Measurements from ENCODE around the gene ZNF791. TPM values are rescaled to one million over a fixed set of nuclear protein-coding genes. Genes with fewer than 3 reads are reported as not detected.
"Not testable (repeated sequence)": the region's sequence is repeated elsewhere in the genome, so short reads cannot be mapped to it uniquely, and the experiment has no call there.

Gene ZNF791
- total RNA-seq, 2 donors from 2014 or later = 26.0 to 32.4 TPM

DNA sequence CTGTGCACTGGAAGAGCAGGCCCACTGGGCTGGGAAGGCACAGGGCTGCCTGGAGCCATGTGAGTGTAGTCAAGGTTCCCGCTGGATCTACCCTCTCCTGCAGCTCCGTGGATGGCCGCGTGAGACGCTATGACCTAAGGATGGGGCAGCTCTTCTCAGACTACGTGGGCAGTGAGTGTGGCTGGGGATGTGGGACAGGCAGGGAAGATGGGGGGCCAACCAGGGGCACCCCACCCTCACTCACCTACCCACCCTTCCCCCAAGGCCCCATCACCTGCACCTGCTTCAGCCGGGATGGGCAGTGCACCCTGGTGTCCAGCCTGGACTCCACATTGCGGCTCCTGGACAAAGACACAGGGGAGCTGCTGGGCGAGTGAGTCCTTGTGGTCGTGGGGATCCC is 62.0 kb downstream of the ZNF791 start:
- H3K36me3 ChIP-seq = peaks cover 36% of the 10 kb centered on the region
- no peak overlapping the region for H3K27ac ChIP-seq
- H3K4me1 ChIP-seq (ENCODE audit: control insufficient read depth in 1 of 2, low read depth in 2 of 2) = peaks cover 18 to 25% of the 10 kb centered on the region in 2 donors
- ATAC-seq (ENCODE audit: insufficient number of reproducible peaks, low FRiP score, low read depth) = no peak
- DNase-seq (ENCODE audit: low spot score) = no peak
- no peaks in the 10 kb centered on the region for H3K27me3 ChIP-seq (replicated peaks; ENCODE audit: insufficient read depth)
- TF ChIP-seq, protein P1, sequence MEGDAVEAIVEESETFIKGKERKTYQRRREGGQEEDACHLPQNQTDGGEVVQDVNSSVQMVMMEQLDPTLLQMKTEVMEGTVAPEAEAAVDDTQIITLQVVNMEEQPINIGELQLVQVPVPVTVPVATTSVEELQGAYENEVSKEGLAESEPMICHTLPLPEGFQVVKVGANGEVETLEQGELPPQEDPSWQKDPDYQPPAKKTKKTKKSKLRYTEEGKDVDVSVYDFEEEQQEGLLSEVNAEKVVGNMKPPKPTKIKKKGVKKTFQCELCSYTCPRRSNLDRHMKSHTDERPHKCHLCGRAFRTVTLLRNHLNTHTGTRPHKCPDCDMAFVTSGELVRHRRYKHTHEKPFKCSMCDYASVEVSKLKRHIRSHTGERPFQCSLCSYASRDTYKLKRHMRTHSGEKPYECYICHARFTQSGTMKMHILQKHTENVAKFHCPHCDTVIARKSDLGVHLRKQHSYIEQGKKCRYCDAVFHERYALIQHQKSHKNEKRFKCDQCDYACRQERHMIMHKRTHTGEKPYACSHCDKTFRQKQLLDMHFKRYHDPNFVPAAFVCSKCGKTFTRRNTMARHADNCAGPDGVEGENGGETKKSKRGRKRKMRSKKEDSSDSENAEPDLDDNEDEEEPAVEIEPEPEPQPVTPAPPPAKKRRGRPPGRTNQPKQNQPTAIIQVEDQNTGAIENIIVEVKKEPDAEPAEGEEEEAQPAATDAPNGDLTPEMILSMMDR (IDR thresholded peaks at IDR 0.05) = no peak
- H3K4me3 ChIP-seq = no peak overlapping the region
- no peaks in the 10 kb centered on the region for H3K9me3 ChIP-seq

GRCh38 chr19:12675399-12675798 is 64.7 kb downstream of the ZNF791 start:
- Histone ChIP-seq H3K36me3 (peaks cover 57% of the 10 kb centered on the region), H3K4me3 (no peak overlapping the region), H3K27ac (no peak overlapping the region), H3K27me3 (replicated peaks; ENCODE audit: insufficient read depth) (no peaks in the 10 kb centered on the region), H3K4me1 (ENCODE audit: control insufficient read depth in 1 of 2, low read depth in 2 of 2) (peaks cover 5 to 14% of the 10 kb centered on the region in 2 donors), H3K9me3 (no peaks in the 10 kb centered on the region)
- TF ChIP-seq, protein P1 (IDR thresholded peaks at IDR 0.05) = no peak
- no peak for DNase-seq (ENCODE audit: low spot score)
- no peak for ATAC-seq (ENCODE audit: insufficient number of reproducible peaks, low FRiP score, low read depth)

DNA sequence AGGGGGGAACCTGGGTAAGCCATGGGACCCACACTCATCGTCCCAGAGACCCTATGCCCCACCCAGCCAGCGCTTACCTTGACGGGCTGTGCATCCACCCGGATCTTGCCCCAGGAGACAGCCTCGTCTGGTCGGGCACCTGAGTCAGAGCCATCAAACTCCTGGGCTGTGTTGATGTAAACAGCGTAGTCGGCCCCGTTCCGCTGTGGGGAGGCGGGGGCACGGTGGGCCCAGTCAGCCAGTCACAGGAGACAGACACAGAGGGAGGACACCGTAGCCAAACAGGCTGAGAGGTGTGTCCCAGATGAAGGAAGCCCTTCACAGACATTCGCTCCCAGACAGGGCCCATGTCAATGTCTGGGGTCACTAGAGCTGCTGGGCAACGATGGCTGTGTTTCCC is 65.2 kb downstream of the ZNF791 start:
- TF ChIP-seq, protein P1 (IDR thresholded peaks at IDR 0.05) = no peak
- no peak for DNase-seq (ENCODE audit: low spot score)
- H3K27ac ChIP-seq = no peak overlapping the region
- H3K4me3 ChIP-seq = no peak overlapping the region
- H3K4me1 ChIP-seq (ENCODE audit: control insufficient read depth in 1 of 2, low read depth in 2 of 2) = peaks cover 0 to 14% of the 10 kb centered on the region in 2 donors
- peaks cover 57% of the 10 kb centered on the region for H3K36me3 ChIP-seq
- no peak for ATAC-seq (ENCODE audit: insufficient number of reproducible peaks, low FRiP score, low read depth)
- no peaks in the 10 kb centered on the region for H3K9me3 ChIP-seq
- no peaks in the 10 kb centered on the region for H3K27me3 ChIP-seq (replicated peaks; ENCODE audit: insufficient read depth)

- ATAC-seq (ENCODE audit: insufficient number of reproducible peaks, low FRiP score, low read depth) (no peak), DNase-seq (ENCODE audit: low spot score) (no peak)
- Histone ChIP-seq H3K9me3 (no peaks in the 10 kb centered on the region), H3K27ac (no peak overlapping the region), H3K4me1 (ENCODE audit: control insufficient read depth in 1 of 2, low read depth in 2 of 2) (peaks cover 0 to 12% of the 10 kb centered on the region in 2 donors), H3K36me3 (peaks cover 57% of the 10 kb centered on the region), H3K27me3 (replicated peaks; ENCODE audit: insufficient read depth) (no peaks in the 10 kb centered on the region), H3K4me3 (no peak overlapping the region)
- TF ChIP-seq, protein P1 (IDR thresholded peaks at IDR 0.05) = peak; percentile 92
Observed at GRCh38 chr19:12676384-12676792, 65.7 kb downstream of the ZNF791 start.

DNA sequence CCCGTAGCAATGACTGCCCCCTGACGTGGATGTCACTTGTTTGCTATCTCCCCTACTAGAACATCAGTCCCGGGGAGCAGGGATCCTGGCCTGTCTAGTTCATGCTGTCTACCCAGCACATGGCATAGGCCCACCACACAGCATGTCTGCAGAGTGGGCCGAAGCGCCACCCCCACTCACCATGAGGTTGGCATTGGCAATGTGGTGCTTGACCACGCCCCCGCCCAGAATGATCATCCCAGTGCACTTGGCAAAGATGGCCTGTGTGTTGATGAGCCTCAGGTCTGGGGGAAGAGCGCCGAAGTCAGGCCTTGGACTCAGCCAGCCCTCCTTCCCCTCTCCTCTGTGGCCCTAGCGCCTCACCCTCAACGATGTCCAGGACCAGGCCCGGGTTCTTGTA is 66.2 kb downstream of the ZNF791 start:
- H3K4me1 ChIP-seq (ENCODE audit: control insufficient read depth in 1 of 2, low read depth in 2 of 2) = peaks cover 0 to 12% of the 10 kb centered on the region in 2 donors
- H3K27me3 ChIP-seq (replicated peaks; ENCODE audit: insufficient read depth) = no peaks in the 10 kb centered on the region
- H3K4me3 ChIP-seq = no peak overlapping the region
- ATAC-seq (ENCODE audit: insufficient number of reproducible peaks, low FRiP score, low read depth) (no peak), DNase-seq (ENCODE audit: low spot score) (no peak)
- TF ChIP-seq, protein P1 (IDR thresholded peaks at IDR 0.05) = no peak
- H3K27ac ChIP-seq = no peak overlapping the region
- no peaks in the 10 kb centered on the region for H3K9me3 ChIP-seq
- H3K36me3 ChIP-seq = peaks cover 57% of the 10 kb centered on the region

DNA sequence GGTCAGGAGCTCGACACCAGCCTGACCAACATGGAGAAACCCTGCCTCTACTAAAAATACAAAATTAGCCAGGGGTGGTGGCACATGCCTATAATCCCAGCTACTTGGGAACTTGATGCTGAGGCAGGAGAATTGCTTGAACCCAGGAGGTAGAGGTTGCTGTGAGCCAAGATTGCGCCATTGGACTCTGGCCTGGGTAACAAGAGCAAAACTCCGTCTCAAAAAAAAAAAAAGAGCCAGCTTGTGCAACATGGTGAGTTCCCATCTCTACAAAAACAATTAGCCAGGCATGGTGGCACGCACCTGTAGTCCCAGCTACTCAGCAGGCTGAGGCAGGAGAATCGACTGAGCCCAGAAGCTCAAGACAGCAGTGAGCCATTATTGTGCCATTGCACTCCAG is 67.3 kb downstream of the ZNF791 start:
- not testable (repeated sequence) for H3K4me3 ChIP-seq; H3K9me3 ChIP-seq; H3K27me3 ChIP-seq (replicated peaks; ENCODE audit: insufficient read depth); ATAC-seq (ENCODE audit: insufficient number of reproducible peaks, low FRiP score, low read depth); DNase-seq (ENCODE audit: low spot score); H3K27ac ChIP-seq
- Histone ChIP-seq H3K36me3 (peaks cover 55% of the 10 kb centered on the region), H3K4me1 (ENCODE audit: control insufficient read depth in 1 of 2, low read depth in 2 of 2) (peaks cover 0 to 12% of the 10 kb centered on the region in 2 donors)

Measured in thoracic aorta (tissue), 2 donors.